Measurements from ENCODE around the gene FAM47B.

FAM47B gene

GRCh38 chrX:34942496-34942895 lies at the start of gene FAM47B:
FAM47B (plus strand) TSS chrX:34942796; CDS start chrX:34942832, 36 bp downstream.
- no peak for DNase-seq (ENCODE audit: low spot score)

GRCh38 chrX:34893741-34894140 lies 48.9 kb upstream of the FAM47B start:
- DNase-seq (ENCODE audit: low spot score), result peak; percentile 16

GRCh38 chrX:34900691-34901090 lies 41.9 kb upstream of the FAM47B start:
- DNase-seq (ENCODE audit: low spot score), result no peak

- no peak for DNase-seq (ENCODE audit: low spot score)
These were observed 40.8 kb upstream of the FAM47B start for GRCh38 chrX:34901761-34902160.

GRCh38 chrX:34903316-34903715 lies 39.3 kb upstream of the FAM47B start:
- DNase-seq (ENCODE audit: low spot score), result no peak

GRCh38 chrX:34909151-34909550 lies 33.4 kb upstream of the FAM47B start:
- no peak for DNase-seq (ENCODE audit: low spot score)

GRCh38 chrX:34915463-34916225 lies 27.0 kb upstream of the FAM47B start:
- no peak for DNase-seq (ENCODE audit: low spot score)

- no peak for DNase-seq (ENCODE audit: low spot score)
These were observed 25.4 kb upstream of the FAM47B start for GRCh38 chrX:34917146-34917545.

GRCh38 chrX:34918091-34918736 lies 24.4 kb upstream of the FAM47B start:
- DNase-seq (ENCODE audit: low spot score), result no peak

GRCh38 chrX:34918856-34919255 lies 23.7 kb upstream of the FAM47B start:
- DNase-seq (ENCODE audit: low spot score), result peak; percentile 11

GRCh38 chrX:34927866-34928265 lies 14.7 kb upstream of the FAM47B start:
- DNase-seq (ENCODE audit: low spot score), result no peak

- DNase-seq (ENCODE audit: low spot score), result no peak
These were observed 639 bp downstream of the FAM47B start for GRCh38 chrX:34943235-34943634.

GRCh38 chrX:34956916-34957315 lies 14.3 kb downstream of the FAM47B start:
- DNase-seq (ENCODE audit: low spot score), result peak; percentile 55

- no peak for DNase-seq (ENCODE audit: low spot score)
These were observed 19.1 kb downstream of the FAM47B start for GRCh38 chrX:34961662-34962061.

- DNase-seq (ENCODE audit: low spot score), result no peak
These were observed 29.6 kb downstream of the FAM47B start for GRCh38 chrX:34972206-34972605.

- DNase-seq (ENCODE audit: low spot score), result no peak
These were observed 35.6 kb downstream of the FAM47B start for GRCh38 chrX:34978171-34978570.

GRCh38 chrX:34987646-34988045 lies 45.0 kb downstream of the FAM47B start:
- DNase-seq (ENCODE audit: low spot score), result no peak

Measured in kidney capillary endothelial cell (primary cell).